Endothelial cell of umbilical vein (primary cell): ENCODE data around the gene KBTBD3. TPM values are rescaled to one million over a fixed set of nuclear protein-coding genes. Genes with fewer than 3 reads are reported as not detected.

ENCODE experiments used
- BruUV-seq: library from RNA; stranded (reverse); fragments of 400-500 nt; replicated peaks from 2 replicates; lab custom pipeline; 2021; lab: Mats Ljungman, UMichigan
- CTCF ChIA-PET: fragments of 300-600, 350-600 bp; sonication (Branson Sonifier 250); formaldehyde crosslinking; loops from one replicate; lab custom pipeline; 2021; ENCODE audit warnings: antibody characterized with exemption, inconsistent platforms; lab: Charles Lee
- POLR2A ChIA-PET: fragments of 300-600, 350-600 bp; sonication (Branson Sonifier 250); formaldehyde crosslinking; loops from one replicate; lab custom pipeline; 2021; ENCODE audit warnings: antibody characterized with exemption, inconsistent platforms; lab: Charles Lee
- DNase-seq: peaks from one replicate; pipeline ENCODE4 v3.0.0-alpha.2; 2011; ENCODE audit warnings: low read depth, low spot score
- FAIRE-seq: peaks from 2 replicates; lab custom pipeline; 2011; peaks lifted over from hg19 to GRCh38; lab: Jason Lieb, UNC
- H2AFZ ChIP-seq: 2 replicates; pipeline ENCODE4 v1.6.0; 2012; ENCODE audit warnings: low read depth, low read length, control low read depth, inconsistent platforms
- H3K27ac ChIP-seq: 2 replicates; pipeline ENCODE4 v1.5.1; 2011; ENCODE audit warnings: low read depth, mild to moderate bottlenecking, control low read depth, low read length, moderate library complexity; ENCODE audit not compliant: insufficient read depth
- H3K27me3 ChIP-seq, 2 experiments: 2 replicates each; pipeline versions ENCODE4 v1.6.0 to v1.6.1; 2011; ENCODE audit warnings: low read length in 2 of 2, mixed read lengths in 1 of 2; ENCODE audit not compliant: control insufficient read depth in 2 of 2, insufficient read depth in 2 of 2
- H3K36me3 ChIP-seq, 2 experiments: 2 replicates in 1 of 2; 3 replicates in 1 of 2; pipeline ENCODE4 v1.5.1; 2011; ENCODE audit warnings: low read length in 2 of 2, mild to moderate bottlenecking in 1 of 2, moderate library complexity in 1 of 2; ENCODE audit not compliant: control insufficient read depth in 2 of 2, insufficient read depth in 2 of 2; ENCODE audit errors: extremely low read depth in 1 of 2
- H3K4me1 ChIP-seq: 3 replicates; pipeline ENCODE4 v1.5.1; 2011; ENCODE audit warnings: mild to moderate bottlenecking, low read length; ENCODE audit not compliant: control insufficient read depth, insufficient read depth; ENCODE audit errors: extremely low read depth
- H3K4me2 ChIP-seq: 2 replicates; pipeline ENCODE4 v1.6.1; 2011; ENCODE audit warnings: low read length, control low read depth, mixed read lengths; ENCODE audit not compliant: insufficient read depth
- H3K4me3 ChIP-seq, 3 experiments: fragments of 200-600 bp in 1 of 3; sonication (generic), shearing (Covaris generic) in 1 of 3; replicated peaks in 1 of 3; 2 replicates each; pipeline ENCODE4 v1.5.1; 2011 to 2016; ENCODE audit warnings: control low read depth in 3 of 3, low read length in 3 of 3, mild to moderate bottlenecking in 2 of 3, inconsistent platforms in 1 of 3, low read depth in 1 of 3, moderate library complexity in 1 of 3; ENCODE audit not compliant: insufficient read depth in 1 of 3
- H3K79me2 ChIP-seq: 2 replicates; pipeline ENCODE4 v1.6.0; 2012; ENCODE audit warnings: low read length, inconsistent platforms; ENCODE audit not compliant: control insufficient read depth, insufficient read depth
- H3K9ac ChIP-seq: replicated peaks from 2 replicates; pipeline ENCODE3; 2011; ENCODE audit warnings: low read length, control low read depth; ENCODE audit not compliant: insufficient read depth; ENCODE audit errors: extremely low read depth
- H3K9me1 ChIP-seq: replicated peaks from 3 replicates; pipeline ENCODE4 v1.6.0; 2011; ENCODE audit warnings: mild to moderate bottlenecking, low read length; ENCODE audit not compliant: control insufficient read depth, insufficient read depth; ENCODE audit errors: extremely low read depth
- H3K9me3 ChIP-seq: replicated peaks from 2 replicates; pipeline ENCODE4 v1.5.1; 2012; ENCODE audit warnings: low read length, inconsistent platforms; ENCODE audit not compliant: control insufficient read depth, insufficient read depth
- H4K20me1 ChIP-seq: replicated peaks from 2 replicates; pipeline ENCODE3; 2011; ENCODE audit warnings: mild to moderate bottlenecking, low read length; ENCODE audit not compliant: control insufficient read depth, insufficient read depth; ENCODE audit errors: extremely low read depth
- CTCF ChIP-seq, 2 donors: IDR thresholded peaks; 1 replicate in 1 of 2; 2 replicates in 1 of 2; pipeline ENCODE4 v1.5.1; 2011; ENCODE audit warnings: low read length in 2 of 2, mild to moderate bottlenecking in 2 of 2, moderate library complexity in 2 of 2, control low read depth in 1 of 2, inconsistent platforms in 1 of 2, low read depth in 1 of 2; ENCODE audit not compliant: insufficient read depth in 1 of 2; ENCODE audit errors: extremely low read depth in 1 of 2
- EZH2 ChIP-seq: IDR thresholded peaks from 2 replicates; pipeline ENCODE4 v1.6.1; 2012; ENCODE audit warnings: borderline replicate concordance, low read depth, mild to moderate bottlenecking, moderate library complexity, low read length, inconsistent platforms; ENCODE audit not compliant: severe bottlenecking
- FOS ChIP-seq: IDR thresholded peaks from 2 replicates; pipeline ENCODE4 v1.6.1; 2011; ENCODE audit warnings: mild to moderate bottlenecking, low read length, moderate library complexity, borderline replicate concordance; ENCODE audit not compliant: insufficient read depth
- GATA2 ChIP-seq: IDR thresholded peaks from 2 replicates; pipeline ENCODE4 v1.7.0; 2011; ENCODE audit warnings: low read depth, mild to moderate bottlenecking, moderate library complexity, mixed read lengths, low read length; ENCODE audit not compliant: insufficient read length, insufficient read depth
- JUN ChIP-seq: IDR thresholded peaks from 2 replicates; pipeline ENCODE4 v1.6.1; 2011; ENCODE audit warnings: borderline replicate concordance, low read depth; ENCODE audit not compliant: insufficient read length, insufficient read depth
- MAX ChIP-seq: IDR thresholded peaks from 2 replicates; pipeline ENCODE4 v1.6.1; 2011; ENCODE audit not compliant: insufficient read depth, insufficient read length
- MYC ChIP-seq: IDR thresholded peaks from one replicate; pipeline ENCODE4 v1.6.1; 2011; ENCODE audit warnings: mild to moderate bottlenecking, low read depth, low read length
- POLR2A ChIP-seq: IDR thresholded peaks from 2 replicates; pipeline ENCODE4 v1.6.1; 2012; ENCODE audit warnings: low read depth, mild to moderate bottlenecking, control low read depth, low read length
- POLR2AphosphoS5 ChIP-seq: IDR thresholded peaks from 2 replicates; pipeline ENCODE4 v1.6.1; 2012; ENCODE audit warnings: low read depth, mild to moderate bottlenecking, control low read depth, low read length, moderate library complexity; ENCODE audit not compliant: insufficient read depth
- dilution Hi-C: fragments of 300-500 bp; cut with MboI; formaldehyde crosslinking; loops from one replicate; pipeline ENCODE4 v1.15.0; 2019; ENCODE audit warnings: low sequenced_read_pairs; ENCODE audit not compliant: extremely low pct_ligation_motif_present
- intact Hi-C: fragments of 100-400 bp; cut with micrococcal nuclease; formaldehyde crosslinking; loops from one replicate; pipeline ENCODE4 v1.10.0; 2022
- polyA plus RNA-seq, 4 experiments: library from polyadenylated mRNA; depleted of rRNA in 3 of 4; stranded (reverse) in 3 of 4; unstranded in 1 of 4; fragments of >200 nt; gene quantifications; 2 replicates each; pipeline versions ENCODE4 v1.2.1 to v1.2.3, GENCODE V29; 2011 to 2012; ENCODE audit warnings: missing spikeins in 1 of 4
- total RNA-seq: library from RNA; stranded (reverse); gene quantifications from 2 replicates; pipeline ENCODE4 v1.2.3, GENCODE V29; 2021

KBTBD3 gene
- total and polyA plus RNA-seq, 2 donors (not counting 3 experiments of a cell fraction or from before 2014, with no cell fraction given) = 0.76 to 2.4 TPM

- Histone ChIP-seq H3K9me1 (no peaks in the 10 kb centered on the region), H3K4me1 (no peaks in the 10 kb centered on the region), H3K27ac (no peak overlapping the region), H2AFZ (no peak overlapping the region), H3K4me3 (no peak overlapping the region), H4K20me1 (no peaks in the 10 kb centered on the region), H3K4me2 (no peak overlapping the region), H3K79me2 (no peaks in the 10 kb centered on the region), H3K27me3 (no peaks in the 10 kb centered on the region), H3K9me3 (no peaks in the 10 kb centered on the region), H3K36me3 (no peaks in the 10 kb centered on the region), H3K9ac (no peak overlapping the region)
- ChIA-PET CTCF (interaction anchor here (1.0 to 1.2 kb wide), 2 partner anchors 16 to 18 kb away, joined by 3 to 4 read pairs; no protein-coding TSS in a partner anchor), POLR2A (no interaction called here)
- dilution Hi-C loops = no loop called here
- intact Hi-C loops = no loop called here
- DNase-seq = no peak
- BruUV-seq = no TSS peak
- FAIRE-seq = no peak
- TF ChIP-seq FOS (no peak), EZH2 (no peak), MYC (no peak), GATA2 (no peak), JUN (no peak), POLR2A (no peak), POLR2AphosphoS5 (no peak), MAX (no peak), CTCF (IDR thresholded peaks at IDR 0.05; ENCODE audit: extremely low read depth in 1 of 2, insufficient read depth in 1 of 2, low read depth in 1 of 2, low read length in 2 of 2) (no peak)
These were observed 27.2 kb downstream of the KBTBD3 start for GRCh38 chr11:106049727-106050476.
